ENCODE results near the gene PLP1.

Gene PLP1

GRCh38 chrX:103830848-103831247 is 54.2 kb downstream of the PLP1 start:
- no peak for DNase-seq (ENCODE audit: low spot score)

DNA sequence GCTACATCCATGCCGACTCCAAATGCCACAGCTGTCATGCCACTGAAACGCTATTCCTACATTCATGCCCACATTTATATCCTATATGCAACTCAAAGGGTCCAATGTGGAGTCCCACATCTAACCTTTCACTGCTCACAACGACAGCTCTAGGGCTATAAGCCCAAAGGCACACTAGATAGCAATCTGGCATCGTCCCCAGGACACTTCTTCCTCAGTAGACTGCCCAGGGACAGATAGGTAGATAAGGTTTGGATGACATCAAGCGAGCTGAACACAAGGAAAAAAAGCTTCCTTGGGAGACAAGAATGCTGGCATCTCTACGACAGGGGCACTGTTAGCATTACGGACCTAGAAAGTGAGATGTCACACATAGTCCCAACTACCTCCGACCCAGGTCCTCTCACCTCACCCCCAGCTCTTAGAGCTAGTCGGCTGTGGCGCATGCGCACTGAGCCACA is 54.7 kb downstream of the PLP1 start:
- no peak for DNase-seq (ENCODE audit: low spot score)

DNA sequence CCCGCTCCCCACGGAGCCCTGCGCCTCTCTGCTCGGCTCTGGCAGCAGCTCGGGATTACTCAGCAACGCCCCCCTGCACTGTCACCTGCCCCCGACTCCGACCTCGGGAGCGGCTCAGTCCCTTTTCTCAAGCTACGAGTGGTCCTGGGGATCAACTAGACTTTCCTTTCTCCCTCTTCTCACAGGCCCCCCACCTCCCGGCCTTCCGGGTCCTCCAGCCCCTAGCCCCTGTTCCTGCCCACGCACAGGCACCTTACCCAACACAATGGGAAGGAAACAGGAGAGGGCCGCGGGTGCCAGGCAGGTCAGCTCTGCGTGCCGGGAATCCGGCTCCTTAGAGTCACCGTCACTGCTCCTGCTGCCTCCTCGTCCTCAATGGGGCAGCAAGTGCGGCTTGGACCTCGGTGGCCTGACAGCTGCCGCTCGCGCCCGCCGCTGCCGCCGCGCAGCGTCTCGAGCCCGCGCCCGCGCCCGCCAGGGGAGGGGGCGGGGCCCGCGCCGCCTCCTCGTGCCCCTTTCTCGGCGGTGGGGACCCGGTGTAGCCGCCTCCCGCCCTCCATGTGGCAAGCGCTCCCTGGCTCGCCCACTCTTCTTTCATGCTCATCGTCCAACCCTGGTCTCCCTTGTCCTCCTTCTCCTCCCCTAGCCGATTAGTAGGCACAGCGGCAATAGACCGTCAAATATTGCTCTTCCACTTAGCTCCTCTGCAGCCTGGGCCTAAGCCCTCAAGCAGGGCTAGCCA is 55.3 kb downstream of the PLP1 start, which contains the start of gene RAB9B:
Gene RAB9B, minus strand, starts transcription at position 455 of the 742 bp plus-strand sequence. CDS start 6,473 bp downstream, outside the sequence.
- DNase-seq (ENCODE audit: low spot score): peak; percentile 66

DNA sequence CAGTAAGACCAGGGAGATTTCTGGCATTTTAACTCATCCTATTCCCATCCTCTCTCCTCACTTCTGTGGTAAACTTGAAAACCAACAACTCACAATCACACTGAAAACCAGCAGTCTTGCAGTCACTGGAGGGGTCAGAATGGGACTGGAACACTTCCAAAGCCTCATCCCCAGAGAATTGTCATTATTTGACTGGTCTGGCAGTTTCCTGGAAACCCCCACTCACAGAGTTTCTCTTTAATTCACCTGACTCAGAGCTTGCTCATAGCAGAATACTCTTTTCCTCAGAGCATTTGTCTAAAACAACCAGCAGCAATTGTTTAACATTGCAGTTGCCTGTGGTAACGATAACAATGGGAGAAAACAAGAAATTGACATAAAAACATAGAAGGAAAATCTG is 62.8 kb downstream of the PLP1 start:
- peak; percentile 5 for DNase-seq (ENCODE audit: low spot score)
